ENCODE data around the gene JOSD2.

Gene JOSD2

DNA sequence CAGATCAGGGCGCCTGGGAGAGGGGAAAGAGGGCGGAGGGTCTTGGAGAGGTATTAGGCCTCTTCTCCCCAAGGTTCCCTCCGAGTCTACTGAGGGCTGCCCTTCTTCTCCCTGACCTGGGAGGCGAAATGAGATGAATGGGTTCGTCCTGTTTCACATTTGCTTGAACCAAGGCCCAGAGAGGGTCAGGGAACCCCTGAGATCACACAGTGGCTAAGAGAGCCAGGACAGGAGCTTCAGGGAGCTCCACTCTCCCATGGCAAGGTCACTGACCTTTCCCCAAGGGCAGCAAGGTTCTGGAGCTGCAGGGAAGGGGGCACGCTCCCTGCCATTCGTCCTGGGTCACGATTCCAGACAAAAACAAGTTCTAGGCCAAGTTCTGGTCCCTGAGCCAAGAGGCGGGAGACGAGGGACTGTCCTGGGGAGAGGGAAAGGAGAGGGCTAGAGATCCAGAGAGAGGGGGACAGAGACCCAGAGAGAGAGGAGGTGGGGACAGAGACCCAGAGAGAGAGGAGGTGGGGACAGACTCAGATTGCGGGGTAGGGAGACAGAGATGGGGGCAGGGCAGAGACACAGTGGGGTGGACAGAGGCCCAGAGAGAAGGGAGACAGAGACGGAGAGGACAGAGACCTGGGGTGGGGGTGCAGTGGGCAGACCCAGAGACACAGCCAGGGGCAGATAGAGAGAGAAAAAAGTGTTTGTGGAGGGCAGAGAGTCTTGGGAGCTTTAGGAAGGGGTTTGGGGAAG is 2.2 kb upstream of the JOSD2 start:
- DNase-seq: no peak

GRCh38 chr19:50512112-50512998 is 1.4 kb upstream of the JOSD2 start:
- DNase-seq: no peak

DNA sequence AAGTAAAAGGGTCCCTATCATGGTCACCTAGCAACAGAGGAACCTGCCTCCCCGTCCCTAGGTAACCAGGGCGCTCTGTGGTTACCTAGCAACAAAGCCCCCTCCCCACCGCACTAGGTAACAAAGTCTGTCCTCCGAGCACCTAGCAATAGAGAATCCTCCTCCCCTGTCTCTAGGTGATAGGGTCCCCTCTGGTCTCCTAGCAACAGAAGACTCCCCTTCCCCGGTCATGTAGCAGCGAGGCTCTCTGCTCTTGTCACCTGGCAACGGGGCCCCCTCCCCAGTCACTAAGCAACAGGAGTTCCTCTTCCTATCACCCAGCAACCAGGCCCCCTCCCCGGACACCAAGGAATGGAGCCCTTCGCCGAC is 307 bp downstream of the JOSD2 start:
- DNase-seq: no peak

DNA sequence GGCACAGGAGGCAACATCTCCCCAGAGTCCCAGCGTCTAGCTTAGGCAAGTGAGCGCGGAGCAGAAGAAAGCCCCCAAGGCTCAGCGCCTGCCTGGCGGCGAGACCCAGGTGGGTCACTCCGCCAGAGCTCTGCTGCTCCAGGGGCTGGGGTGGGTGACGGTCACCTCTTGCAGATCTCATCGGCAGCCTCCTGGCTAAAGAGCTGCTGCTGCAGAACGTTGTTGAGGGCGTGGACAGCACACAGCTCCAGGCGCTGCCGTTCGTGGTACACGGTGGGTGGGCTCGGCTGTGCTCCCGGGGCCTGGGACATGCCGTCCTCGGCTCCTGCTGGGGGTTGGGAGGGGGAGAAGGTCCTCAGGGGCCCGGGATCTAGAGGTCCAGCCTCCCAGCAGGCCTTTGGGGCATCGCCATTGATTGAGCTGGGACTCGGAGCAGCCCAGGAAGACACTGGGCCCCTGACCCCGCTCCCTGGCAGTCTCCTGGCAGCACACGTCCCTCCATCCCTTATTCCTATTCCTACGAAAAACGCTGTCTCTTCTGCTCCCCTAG is 795 bp downstream of the JOSD2 start:
- DNase-seq: no peak

DNA sequence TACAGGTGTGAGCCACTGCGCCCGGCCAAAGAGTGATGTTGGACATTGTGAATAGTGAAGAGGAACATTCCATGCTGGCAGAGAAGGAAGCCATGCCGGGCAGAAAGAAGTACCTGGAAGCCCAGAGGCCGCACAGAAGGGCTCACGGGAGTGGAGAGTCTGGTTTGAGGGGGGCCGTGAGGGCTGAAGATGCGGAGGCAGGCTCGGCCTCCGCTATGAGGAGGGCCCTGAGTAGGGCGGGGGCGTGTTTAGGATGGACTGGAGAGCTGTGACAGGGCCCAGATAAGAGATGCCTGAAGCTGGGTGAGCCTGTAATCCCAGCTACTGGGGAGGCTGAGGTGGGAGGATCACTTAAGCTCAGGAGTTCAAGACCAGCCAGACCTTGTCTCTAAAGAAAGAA is 1.6 kb downstream of the JOSD2 start:
- DNase-seq: no peak

- DNase-seq: no peak
Measured at GRCh38 chr19:50508843-50509190, 2.2 kb downstream of the JOSD2 start.

DNA sequence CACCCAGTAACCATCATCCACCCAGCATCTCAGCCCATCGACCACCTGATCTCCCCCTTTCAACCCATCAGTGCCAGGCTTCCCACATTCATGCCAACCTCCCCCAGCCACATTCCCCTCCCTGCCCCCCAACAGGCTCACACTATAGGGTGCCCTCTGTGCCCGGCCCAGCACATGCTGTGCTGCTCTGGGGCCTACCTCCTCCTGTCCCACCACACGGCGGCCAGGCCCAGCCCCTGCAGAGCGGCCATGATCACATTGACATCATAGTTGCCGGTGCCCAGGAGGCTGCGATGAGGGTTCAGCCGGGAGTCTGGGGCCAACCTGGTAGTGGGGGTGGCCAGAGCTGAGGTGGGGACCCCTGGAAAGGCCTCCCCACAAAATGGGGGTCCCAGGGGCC is 3.6 kb downstream of the JOSD2 start:
- DNase-seq: no peak

- no peak for DNase-seq
Measured at GRCh38 chr19:50506700-50507099, 4.3 kb downstream of the JOSD2 start.

DNA sequence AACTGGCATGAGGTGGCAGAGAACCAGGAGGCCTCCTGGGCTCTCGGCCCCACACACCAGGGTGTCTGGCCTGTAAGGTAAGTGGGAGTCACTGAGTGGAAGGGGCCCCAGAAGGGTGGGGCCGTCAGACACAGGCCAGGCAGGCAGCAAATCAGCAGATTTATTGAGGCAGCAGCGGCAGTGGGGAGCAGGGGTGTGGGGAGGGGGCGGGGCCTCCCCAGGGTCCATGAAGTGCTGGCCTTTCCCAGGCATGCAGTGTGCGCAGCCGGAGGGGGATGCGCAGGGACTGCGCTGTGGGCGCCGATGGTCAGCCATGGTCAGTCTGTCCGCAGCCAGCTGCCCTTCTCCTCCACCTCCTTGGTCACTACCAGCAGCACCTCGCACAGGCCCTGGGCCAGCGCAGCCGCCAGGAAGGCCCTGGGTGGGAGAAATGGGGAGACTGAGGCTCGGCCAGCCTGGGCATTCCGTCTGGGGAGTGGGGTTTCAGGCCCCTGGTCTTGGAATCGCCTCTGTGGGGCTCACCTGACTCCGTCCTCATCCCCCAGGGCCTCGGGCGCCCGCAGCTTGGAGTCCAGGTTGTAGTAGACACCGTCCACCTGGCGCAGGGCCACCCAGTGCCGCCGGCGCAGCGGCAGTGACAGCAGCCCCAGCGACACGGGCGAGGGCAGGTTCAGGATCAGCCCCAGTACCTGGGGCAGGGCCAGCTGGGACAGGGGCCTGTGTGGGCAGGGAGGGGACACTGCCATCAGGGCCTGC is 5.0 kb downstream of the JOSD2 start:
- DNase-seq: no peak

GRCh38 chr19:50501568-50502475 is 9.2 kb downstream of the JOSD2 start:
- no peak for DNase-seq

DNA sequence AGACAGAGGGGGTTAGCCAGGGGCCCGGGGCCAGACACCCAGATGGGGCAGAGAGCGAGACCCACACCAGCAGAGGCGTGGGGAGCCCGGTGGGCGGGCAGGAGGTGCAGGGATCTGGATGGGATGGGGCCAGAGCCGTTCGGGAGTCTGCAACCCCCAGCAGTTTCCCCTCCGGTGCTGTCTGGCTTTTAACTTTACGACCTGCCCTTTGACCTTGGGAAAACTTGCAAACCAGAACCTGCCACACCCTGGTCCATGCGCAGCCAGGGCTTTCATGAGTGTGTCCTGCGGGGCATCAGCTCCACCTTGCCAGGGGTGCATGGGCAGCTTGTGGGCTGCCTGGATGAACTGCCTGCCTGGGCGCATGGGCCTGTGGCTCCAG is 9.8 kb downstream of the JOSD2 start:
- DNase-seq: no peak

DNA sequence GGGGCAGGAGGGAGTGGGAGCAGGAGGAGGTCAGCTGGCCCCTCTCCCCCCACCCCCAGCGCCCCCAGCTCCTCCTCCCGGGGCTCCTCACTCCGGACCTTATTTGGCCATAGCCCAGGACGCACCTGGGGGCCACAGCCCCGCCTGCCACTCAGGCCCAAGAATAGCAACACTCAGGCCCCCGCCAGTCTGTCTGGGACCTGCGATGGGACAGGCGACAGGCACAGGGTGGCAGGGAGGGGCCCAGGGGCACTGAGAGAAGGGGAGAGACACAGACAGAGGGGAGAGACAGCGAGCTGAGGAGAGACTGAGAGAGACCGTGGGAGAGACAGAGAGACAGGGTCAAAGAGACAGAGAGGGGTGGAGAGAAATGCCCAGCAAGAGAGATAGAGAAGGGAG is 10.2 kb downstream of the JOSD2 start:
- DNase-seq: no peak

DNA sequence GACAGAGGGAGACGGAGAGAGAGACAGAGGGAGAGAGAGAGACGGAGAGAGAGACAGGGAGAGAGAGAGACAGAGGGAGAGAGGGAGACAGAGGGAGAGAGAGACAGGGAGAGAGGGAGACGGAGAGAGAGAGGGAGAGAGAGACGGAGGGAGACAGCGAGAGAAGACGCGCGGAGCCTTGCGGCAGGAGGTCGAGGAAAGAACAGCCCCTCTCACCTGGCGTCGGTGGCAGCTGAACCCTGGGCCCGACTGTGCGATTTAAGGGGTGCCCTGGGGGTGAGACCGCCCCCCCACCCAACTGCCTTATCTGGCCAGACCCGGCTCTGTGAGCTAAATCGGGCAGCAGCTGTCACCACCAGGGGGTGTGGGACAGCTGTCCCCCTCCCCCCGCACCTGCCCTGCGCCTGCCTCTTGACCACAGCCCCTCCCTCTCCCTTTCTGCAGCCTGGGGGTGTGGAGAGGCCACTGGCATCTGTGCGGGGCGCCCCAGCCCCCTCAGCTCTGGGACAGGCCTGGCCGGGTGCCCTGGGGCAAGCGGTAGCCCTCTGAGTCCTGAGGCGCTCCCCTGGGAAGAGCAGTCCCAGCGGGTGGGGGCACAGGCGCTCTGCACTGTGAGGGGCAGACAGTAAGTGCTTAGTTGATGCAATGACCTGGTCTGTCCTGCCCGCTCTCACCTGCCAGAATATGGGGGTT is 10.8 kb downstream of the JOSD2 start:
- no peak for DNase-seq

- DNase-seq: no peak
Measured at GRCh38 chr19:50498219-50499056, 12.6 kb downstream of the JOSD2 start.

DNA sequence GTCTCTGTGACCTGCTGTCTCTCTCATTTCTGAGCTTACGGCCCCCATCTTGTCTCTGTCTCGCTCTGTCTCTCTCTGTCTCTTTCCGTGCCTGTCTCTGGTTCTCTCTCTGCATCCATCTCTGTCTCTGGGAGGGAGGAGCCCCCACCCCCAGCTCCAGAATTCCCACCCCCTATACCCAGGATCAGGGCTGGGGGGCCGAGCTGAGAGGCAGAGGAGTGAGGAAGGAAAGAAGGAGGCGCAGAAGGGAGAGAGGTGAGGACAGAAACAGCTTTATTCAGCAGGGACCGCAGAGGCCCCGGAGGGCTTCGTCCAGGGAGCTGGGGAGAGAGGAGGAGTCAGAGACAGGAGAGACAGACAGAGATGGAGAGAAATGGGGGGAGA is 14.0 kb downstream of the JOSD2 start:
- no peak for DNase-seq

- DNase-seq: no peak
Measured at GRCh38 chr19:50496189-50497021, 14.6 kb downstream of the JOSD2 start.

DNA sequence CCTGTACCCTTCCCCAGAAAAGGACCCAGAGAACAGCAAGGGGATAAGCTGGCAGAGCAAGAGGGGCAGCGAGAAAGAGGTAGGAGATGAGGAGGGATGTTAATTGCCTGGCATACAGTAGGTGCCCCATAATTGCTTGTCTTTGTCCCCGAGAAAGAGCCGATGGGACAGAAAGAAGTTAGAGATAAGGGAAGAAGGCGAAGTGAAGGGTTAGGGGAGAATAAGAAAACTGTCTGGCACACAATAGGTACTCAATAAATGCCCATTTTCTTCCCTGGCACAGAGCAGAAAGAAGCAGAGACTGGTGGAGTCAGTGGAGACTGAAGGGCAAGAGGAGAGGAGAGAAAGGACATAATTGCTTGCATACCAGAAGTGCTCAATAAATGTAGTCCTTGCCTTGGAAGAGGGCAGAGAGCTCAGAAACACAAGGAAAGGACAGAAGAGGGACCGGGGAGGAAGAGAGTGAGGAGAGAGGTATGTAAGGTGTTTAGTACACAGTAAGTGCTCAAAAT is 15.9 kb downstream of the JOSD2 start:
- DNase-seq: no peak

DNA sequence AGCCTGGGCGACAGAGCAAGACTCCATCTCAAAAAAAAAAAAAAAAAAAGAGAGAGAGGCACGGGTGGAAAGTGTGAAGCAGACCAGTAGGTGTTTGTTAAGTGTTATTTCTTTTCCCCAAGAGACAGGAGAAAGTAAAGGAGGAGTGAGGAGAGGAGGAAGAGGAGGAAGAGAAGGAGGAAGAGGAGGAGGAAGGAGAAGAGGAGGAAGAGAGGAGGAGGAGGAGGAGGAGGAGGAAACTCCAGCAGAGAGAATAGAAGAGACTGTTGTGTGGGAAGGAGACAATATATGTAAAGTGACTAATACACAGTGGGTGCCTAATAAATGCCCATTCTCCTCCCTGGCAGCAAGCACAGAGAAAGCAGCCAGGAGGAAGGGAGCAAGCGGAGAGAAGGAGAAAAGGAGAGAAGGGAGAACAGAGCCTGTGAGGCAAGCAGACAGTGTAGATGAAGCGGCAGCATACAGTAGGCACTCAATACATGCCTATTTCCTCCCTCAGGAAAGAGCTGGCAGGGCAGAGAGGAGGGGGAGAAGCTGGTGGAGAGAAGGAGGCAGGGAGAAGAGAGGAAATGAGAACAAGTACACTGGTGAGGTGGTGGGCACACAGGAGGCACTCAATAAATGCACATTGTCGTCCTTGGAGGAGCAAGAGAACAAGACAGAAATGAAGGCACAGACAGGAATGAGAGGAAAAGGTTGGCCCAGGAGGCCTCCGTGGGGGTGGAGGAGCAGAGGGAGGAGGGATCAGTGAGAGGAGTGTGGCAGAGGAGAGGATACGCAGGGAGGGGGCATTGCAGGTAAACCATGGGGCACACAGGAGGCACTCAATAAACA is 16.6 kb downstream of the JOSD2 start:
- DNase-seq: no peak

GRCh38 chr19:50493171-50493570 is 17.8 kb downstream of the JOSD2 start:
- DNase-seq: no peak
